ENCODE results near the gene MTHFD1L.

DNA sequence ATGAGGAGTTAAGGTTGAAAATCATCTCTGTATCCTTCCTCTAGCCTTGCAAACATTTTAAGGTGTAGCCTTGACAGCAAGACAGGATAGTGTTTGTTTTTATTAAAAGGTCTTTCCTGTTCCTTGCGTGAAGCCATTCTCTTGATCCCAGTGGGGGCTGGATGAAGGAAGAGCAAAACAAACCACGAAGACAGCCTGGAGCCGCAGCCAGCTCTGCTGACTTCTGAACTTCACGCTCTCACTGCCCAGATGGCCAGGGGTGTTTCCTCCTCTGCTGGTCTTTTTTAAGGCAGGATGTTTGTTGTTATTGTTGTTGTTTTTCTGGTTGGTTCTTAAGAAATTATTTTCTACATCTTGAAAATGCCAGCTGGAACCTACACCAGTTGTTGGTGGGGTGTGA, 156.4 kb downstream of the MTHFD1L start:
- no peak for TF ChIP-seq POLR2A (IDR thresholded peaks at IDR 0.05; ENCODE audit: low read depth)
- TF ChIP-seq, protein P1, sequence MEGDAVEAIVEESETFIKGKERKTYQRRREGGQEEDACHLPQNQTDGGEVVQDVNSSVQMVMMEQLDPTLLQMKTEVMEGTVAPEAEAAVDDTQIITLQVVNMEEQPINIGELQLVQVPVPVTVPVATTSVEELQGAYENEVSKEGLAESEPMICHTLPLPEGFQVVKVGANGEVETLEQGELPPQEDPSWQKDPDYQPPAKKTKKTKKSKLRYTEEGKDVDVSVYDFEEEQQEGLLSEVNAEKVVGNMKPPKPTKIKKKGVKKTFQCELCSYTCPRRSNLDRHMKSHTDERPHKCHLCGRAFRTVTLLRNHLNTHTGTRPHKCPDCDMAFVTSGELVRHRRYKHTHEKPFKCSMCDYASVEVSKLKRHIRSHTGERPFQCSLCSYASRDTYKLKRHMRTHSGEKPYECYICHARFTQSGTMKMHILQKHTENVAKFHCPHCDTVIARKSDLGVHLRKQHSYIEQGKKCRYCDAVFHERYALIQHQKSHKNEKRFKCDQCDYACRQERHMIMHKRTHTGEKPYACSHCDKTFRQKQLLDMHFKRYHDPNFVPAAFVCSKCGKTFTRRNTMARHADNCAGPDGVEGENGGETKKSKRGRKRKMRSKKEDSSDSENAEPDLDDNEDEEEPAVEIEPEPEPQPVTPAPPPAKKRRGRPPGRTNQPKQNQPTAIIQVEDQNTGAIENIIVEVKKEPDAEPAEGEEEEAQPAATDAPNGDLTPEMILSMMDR (IDR thresholded peaks at IDR 0.05), result no peak
